Thoracic aorta (tissue), 2 donors: Measurements from ENCODE around the gene NEDD9. TPM values are rescaled to one million over a fixed set of nuclear protein-coding genes. Genes with fewer than 3 reads are reported as not detected.

ENCODE experiments used
- ATAC-seq: fragments of 150-250 bp; one replicate; pipeline ENCODE4 v1.8.0; 2017; ENCODE audit warnings: low read depth; ENCODE audit not compliant: insufficient number of reproducible peaks, low FRiP score
- DNase-seq: peaks from one replicate; pipeline ENCODE4 v3.0.0-alpha.2; 2020; ENCODE audit warnings: low spot score
- H3K27ac ChIP-seq, 2 donors: fragments of 200-600 bp; sonication (generic); 1 replicate in 1 of 2; 2 replicates in 1 of 2; pipeline ENCODE4 v1.5.1; 2016; ENCODE audit warnings: mild to moderate bottlenecking in 2 of 2, moderate library complexity in 2 of 2
- H3K27me3 ChIP-seq: fragments of 200-600 bp; sonication (generic); replicated peaks from 2 replicates; pipeline ENCODE4 v1.6.0; 2016; ENCODE audit warnings: mild to moderate bottlenecking; ENCODE audit not compliant: insufficient read depth
- H3K36me3 ChIP-seq: fragments of 200-600 bp; sonication (generic); one replicate; pipeline ENCODE4 v1.5.1; 2016
- H3K4me1 ChIP-seq, 2 donors: fragments of 200-600 bp; sonication (generic); 1 replicate in 1 of 2; 2 replicates in 1 of 2; pipeline versions ENCODE4 v1.5.1 to v1.6.0; 2016; ENCODE audit warnings: low read depth in 2 of 2, mild to moderate bottlenecking in 1 of 2; ENCODE audit not compliant: control insufficient read depth in 1 of 2
- H3K4me3 ChIP-seq: fragments of 200-600 bp; sonication (generic); 2 replicates; pipeline ENCODE4 v1.5.1; 2016; ENCODE audit warnings: mild to moderate bottlenecking
- H3K9me3 ChIP-seq: fragments of 200-600 bp; sonication (generic); 2 replicates; pipeline ENCODE4 v1.5.1; 2016
- CTCF ChIP-seq: fragments of 200-600 bp; sonication (generic); IDR thresholded peaks from one replicate; pipeline ENCODE4 v1.5.1; 2019; ENCODE audit warnings: antibody characterized with exemption
- total RNA-seq, 2 donors: library from RNA; depleted of rRNA; stranded (reverse); fragments of >200 nt; gene quantifications; one replicate each; pipeline versions ENCODE4 v1.1.0 to v1.2.3, GENCODE V29; 2016

Gene NEDD9
- total RNA-seq, 2 donors from 2014 or later: 122 to 181 TPM

GRCh38 chr6:11241154-11241792 lies 8.8 kb upstream of the NEDD9 start:
- no peak for TF ChIP-seq CTCF
- Histone ChIP-seq H3K4me1 (peaks cover 22 to 49% of the 10 kb centered on the region in 2 donors), H3K9me3 (no peaks in the 10 kb centered on the region), H3K4me3 (no peak overlapping the region), H3K27ac (peak overlapping the region; percentile 45 to 63), H3K36me3 (no peaks in the 10 kb centered on the region), H3K27me3 (no peaks in the 10 kb centered on the region)
- DNase-seq: no peak
- ATAC-seq: no peak

- Histone ChIP-seq H3K27me3 (no peaks in the 10 kb centered on the region), H3K4me1 (peaks cover 19 to 39% of the 10 kb centered on the region in 2 donors)
These were observed 5.5 kb upstream of the NEDD9 start for GRCh38 chr6:11237956-11238355.

GRCh38 chr6:11237428-11237827 lies 5.0 kb upstream of the NEDD9 start:
- TF ChIP-seq CTCF: no peak
- Histone ChIP-seq H3K36me3 (no peaks in the 10 kb centered on the region), H3K4me3 (no peak overlapping the region), H3K27ac (no peak overlapping the region), H3K27me3 (no peaks in the 10 kb centered on the region), H3K9me3 (no peaks in the 10 kb centered on the region), H3K4me1 (peaks cover 18 to 34% of the 10 kb centered on the region in 2 donors)
- ATAC-seq: no peak
- DNase-seq: no peak

More at GRCh38 chr6:11237956-11238355, 5.5 kb upstream of the NEDD9 start:
- DNase-seq: no peak
- Histone ChIP-seq H3K27ac (no peak overlapping the region), H3K36me3 (no peaks in the 10 kb centered on the region), H3K9me3 (no peaks in the 10 kb centered on the region), H3K4me3 (no peak overlapping the region)
- no peak for ATAC-seq
- no peak for TF ChIP-seq CTCF

DNA sequence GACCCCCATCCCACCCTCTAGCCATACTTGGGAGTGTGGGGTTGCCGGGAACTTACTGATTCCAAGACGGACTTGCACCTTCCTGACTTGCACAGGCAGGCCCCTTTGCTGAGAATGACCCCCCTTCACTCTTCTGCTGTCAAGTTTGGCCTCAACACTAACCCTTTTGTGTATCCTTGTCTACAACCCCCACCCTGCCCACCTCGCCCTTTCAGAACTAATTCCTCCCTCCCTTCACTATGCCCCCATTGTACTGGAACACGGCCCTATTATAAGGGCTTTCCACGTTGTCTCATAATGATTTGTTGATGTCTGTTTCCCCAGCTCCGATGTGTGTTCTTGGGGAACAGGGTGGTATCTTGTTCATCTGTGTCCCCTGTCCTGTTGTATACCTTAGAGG lies 4.4 kb upstream of the NEDD9 start:
- Histone ChIP-seq H3K27me3 (no peaks in the 10 kb centered on the region), H3K9me3 (no peaks in the 10 kb centered on the region), H3K4me3 (no peak overlapping the region), H3K4me1 (peaks cover 13 to 29% of the 10 kb centered on the region in 2 donors), H3K27ac (peak overlapping the region in 1 of 2 donors; percentile 22), H3K36me3 (no peaks in the 10 kb centered on the region)
- ATAC-seq (no peak), DNase-seq (no peak)
- TF ChIP-seq CTCF: no peak

DNA sequence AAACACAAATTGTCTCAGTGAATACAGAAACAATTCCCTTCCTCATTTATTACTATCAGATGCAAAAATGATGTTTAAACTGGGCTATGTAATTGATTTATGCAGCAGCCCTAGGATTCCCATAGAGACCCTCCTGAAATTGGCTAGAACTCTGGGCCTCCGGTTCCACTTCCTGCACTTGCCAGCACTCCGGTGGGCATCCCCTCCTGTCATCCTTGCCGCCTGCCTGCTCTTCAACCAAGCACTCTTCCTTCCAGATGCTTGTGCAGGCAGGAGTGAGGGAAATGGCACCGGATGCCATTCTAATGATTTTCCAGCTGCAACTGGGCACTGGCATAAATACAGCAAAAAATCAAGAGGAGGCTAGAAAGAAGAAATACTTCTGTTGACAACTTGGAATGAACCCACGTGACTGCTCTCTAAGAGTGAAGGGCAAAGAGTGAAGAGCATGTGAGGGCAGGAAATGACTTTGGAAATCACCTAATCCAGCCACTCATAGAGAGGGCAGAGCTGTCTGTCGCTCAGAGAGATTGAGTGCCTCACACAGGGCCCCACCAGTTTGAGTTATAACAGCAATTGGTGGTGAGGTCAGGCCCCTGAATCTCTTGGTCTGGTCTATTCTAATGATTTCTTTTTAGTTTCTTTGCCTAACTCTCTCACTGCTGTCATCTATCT lies 3.7 kb upstream of the NEDD9 start:
- Histone ChIP-seq H3K4me1 (peaks cover 12 to 22% of the 10 kb centered on the region in 2 donors), H3K27ac (peak overlapping the region in 1 of 2 donors; percentile 22), H3K4me3 (no peak overlapping the region), H3K9me3 (no peaks in the 10 kb centered on the region), H3K36me3 (no peaks in the 10 kb centered on the region), H3K27me3 (no peaks in the 10 kb centered on the region)
- TF ChIP-seq CTCF: no peak
- ATAC-seq (peak; percentile 30), DNase-seq (no peak)
